HCT116 (cell line): Measurements from ENCODE around the gene RPTOR. TPM values are rescaled to one million over a fixed set of nuclear protein-coding genes. Genes with fewer than 3 reads are reported as not detected.

ENCODE experiments used
- ATAC-seq: fragments of 200-7000 bp; cut with Tn5 transposase; 2 replicates; pipeline ENCODE4 v1.9.1; 2020; ENCODE audit warnings: mild to moderate bottlenecking, moderate library complexity
- BruUV-seq: library from RNA; stranded (reverse); fragments of 400-500 nt; replicated peaks from 2 replicates; lab custom pipeline; 2021; lab: Mats Ljungman, UMichigan
- CTCF ChIA-PET: fragments of 300-600 bp; sonication (Branson Sonifier 250); formaldehyde crosslinking; loops from one replicate; lab custom pipeline; 2021; ENCODE audit warnings: antibody characterized with exemption; lab: Charles Lee
- POLR2A ChIA-PET: fragments of 300-600, 350-600 bp; sonication (Branson Sonifier 250); formaldehyde crosslinking; loops from one replicate; lab custom pipeline; 2021; ENCODE audit warnings: antibody characterized with exemption; lab: Charles Lee
- RAD21 ChIA-PET, 2 experiments: fragments of 300-600 bp; sonication (Branson Sonifier 250); formaldehyde crosslinking; loops; one replicate each; lab custom pipeline; 2023; ENCODE audit warnings: low total read pairs in 2 of 2; ENCODE audit not compliant: uncharacterized antibody in 2 of 2, unreplicated experiment in 2 of 2, low non-redundant PET in 1 of 2; lab: Charles Lee
- DNase-seq: peaks from one replicate; pipeline ENCODE4 v3.0.0-alpha.2; 2010; ENCODE audit warnings: low read depth, low spot score
- H2AFZ ChIP-seq: fragments of 200-600 bp; shearing (Covaris generic), sonication (generic); 2 replicates; pipeline ENCODE4 v1.6.1; 2017; ENCODE audit warnings: low read depth, mixed run types, mixed read lengths, antibody characterized with exemption, low read length; ENCODE audit not compliant: poor library complexity, severe bottlenecking
- H3K27ac ChIP-seq: 2 replicates; pipeline ENCODE4 v1.5.1; 2012; ENCODE audit warnings: low read depth, low read length
- H3K27me3 ChIP-seq: fragments of 200-600 bp; sonication (generic); 2 replicates; pipeline ENCODE4 v1.6.1; 2016; ENCODE audit warnings: mixed run types, low read length, mixed read lengths; ENCODE audit not compliant: insufficient read depth
- H3K36me3 ChIP-seq, 2 experiments: fragments of 200-500 bp in 1 of 2; fragments of 200-600 bp in 1 of 2; sonication (Bioruptor generic) in 1 of 2; sonication (generic) in 1 of 2; 2 replicates each; pipeline versions ENCODE4 v1.5.1 to v1.6.1; 2014 to 2016; ENCODE audit warnings: low read length in 2 of 2, inconsistent platforms in 1 of 2, mixed read lengths in 1 of 2, mixed run types in 1 of 2; ENCODE audit not compliant: insufficient read depth in 2 of 2, control insufficient read depth in 1 of 2
- H3K4me1 ChIP-seq, 2 experiments: fragments of 200-600 bp in 1 of 2; sonication (generic) in 1 of 2; 2 replicates each; pipeline versions ENCODE4 v1.5.1 to v1.6.1; 2012 to 2017; ENCODE audit warnings: low read length in 2 of 2, inconsistent platforms in 1 of 2, mild to moderate bottlenecking in 1 of 2, mixed read lengths in 1 of 2, mixed run types in 1 of 2, moderate library complexity in 1 of 2; ENCODE audit not compliant: insufficient read depth in 2 of 2, control insufficient read depth in 1 of 2
- H3K4me2 ChIP-seq: fragments of 200-600 bp; sonication (generic); 2 replicates; pipeline ENCODE4 v1.6.1; 2017; ENCODE audit warnings: mixed run types, low read length, mixed read lengths
- H3K4me3 ChIP-seq, 2 experiments: fragments of 200-600 bp in 1 of 2; sonication (generic) in 1 of 2; replicated peaks in 1 of 2; 2 replicates each; pipeline ENCODE4 v1.5.1; 2011 to 2016; ENCODE audit warnings: low read length in 2 of 2, control low read depth in 1 of 2, low read depth in 1 of 2, mild to moderate bottlenecking in 1 of 2, mixed read lengths in 1 of 2, mixed run types in 1 of 2
- H3K79me2 ChIP-seq: fragments of 200-600 bp; sonication (generic); 2 replicates; pipeline ENCODE4 v1.6.1; 2017; ENCODE audit warnings: mild to moderate bottlenecking, mixed run types, low read length, moderate library complexity, mixed read lengths; ENCODE audit not compliant: insufficient read depth
- H3K9ac ChIP-seq: fragments of 200-600 bp; sonication (generic); 2 replicates; pipeline ENCODE4 v1.6.1; 2016; ENCODE audit warnings: low read length, mixed read lengths
- H3K9me2 ChIP-seq: fragments of 200-600 bp; sonication (generic), shearing (Covaris generic); 2 replicates; pipeline ENCODE4 v1.6.1; 2017; ENCODE audit warnings: mixed run types, mild to moderate bottlenecking, moderate library complexity; ENCODE audit not compliant: insufficient read depth
- H3K9me3 ChIP-seq, 2 experiments: fragments of 200-500 bp in 1 of 2; fragments of 200-600 bp in 1 of 2; sonication (Bioruptor generic) in 1 of 2; sonication (generic) in 1 of 2; 2 replicates each; pipeline ENCODE4 v1.6.1; 2014 to 2017; ENCODE audit warnings: low read length in 2 of 2, mixed read lengths in 2 of 2, inconsistent platforms in 1 of 2, low read depth in 1 of 2, mild to moderate bottlenecking in 1 of 2, mixed run types in 1 of 2, moderate library complexity in 1 of 2; ENCODE audit not compliant: control insufficient read depth in 1 of 2, insufficient read depth in 1 of 2
- H4K20me1 ChIP-seq: fragments of 200-600 bp; sonication (generic), shearing (Covaris generic); 2 replicates; pipeline ENCODE4 v1.6.1; 2017; ENCODE audit warnings: mixed run types, mild to moderate bottlenecking, moderate library complexity; ENCODE audit not compliant: insufficient read depth
- CEBPB ChIP-seq: IDR thresholded peaks from 2 replicates; pipeline ENCODE4 v1.6.1; 2012; ENCODE audit warnings: low read depth
- CTCF ChIP-seq, 3 experiments: fragments of 200-600 bp in 1 of 3; sonication (generic) in 1 of 3; IDR thresholded peaks in 2 of 3; conservative IDR thresholded peaks in 1 of 3; 2 replicates each; pipeline ENCODE4 v1.5.1; 2012 to 2017; ENCODE audit warnings: low read depth in 2 of 3, low read length in 2 of 3, antibody characterized with exemption in 1 of 3, borderline replicate concordance in 1 of 3, control low read depth in 1 of 3, mild to moderate bottlenecking in 1 of 3, mixed read lengths in 1 of 3, mixed run types in 1 of 3, moderate library complexity in 1 of 3; ENCODE audit not compliant: insufficient read depth in 1 of 3
- EZH2phosphoT487 ChIP-seq: fragments of 200-600 bp; IDR thresholded peaks from 2 replicates; pipeline ENCODE4 v1.6.1; 2018; ENCODE audit warnings: antibody characterized with exemption, borderline replicate concordance
- FOSL1 ChIP-seq: IDR thresholded peaks from 2 replicates; pipeline ENCODE4 v1.6.1; 2012; ENCODE audit warnings: low read depth
- JUND ChIP-seq: IDR thresholded peaks from 2 replicates; pipeline ENCODE4 v1.6.1; 2012
- MAX ChIP-seq: IDR thresholded peaks from 2 replicates; pipeline ENCODE4 v1.6.1; 2012
- POLR2A ChIP-seq: IDR thresholded peaks from 2 replicates; pipeline ENCODE4 v1.7.0; 2011; ENCODE audit warnings: borderline replicate concordance; ENCODE audit not compliant: insufficient read depth, insufficient read length; ENCODE audit errors: extremely low read depth
- RAD21 ChIP-seq: IDR thresholded peaks from 2 replicates; pipeline ENCODE4 v1.6.1; 2012; ENCODE audit warnings: low read depth, mild to moderate bottlenecking
- REST ChIP-seq: IDR thresholded peaks from 2 replicates; pipeline ENCODE4 v1.6.1; 2012; ENCODE audit warnings: low read depth
- SIN3A ChIP-seq: IDR thresholded peaks from 2 replicates; pipeline ENCODE4 v1.6.1; 2012; ENCODE audit warnings: low read depth
- SP1 ChIP-seq: IDR thresholded peaks from 2 replicates; pipeline ENCODE4 v1.6.1; 2012; ENCODE audit warnings: low read depth
- SRF ChIP-seq: IDR thresholded peaks from 2 replicates; pipeline ENCODE4 v1.6.1; 2012; ENCODE audit warnings: low read depth
- intact Hi-C: fragments of 100-400 bp; cut with micrococcal nuclease; formaldehyde crosslinking; loops from 2 replicates; pipeline ENCODE4 v1.10.0; 2022
- total RNA-seq: library from RNA; stranded (reverse); gene quantifications from one replicate; pipeline ENCODE4 v1.2.1, GENCODE V29; 2021; ENCODE audit not compliant: unreplicated experiment

RPTOR gene
- total RNA-seq, 1 experiment from 2014 or later = 69.5 TPM

- no peaks in the 10 kb centered on the region for H3K4me1 ChIP-seq
- H3K27ac ChIP-seq = no peak overlapping the region
- no peaks in the 10 kb centered on the region for H3K79me2 ChIP-seq
- H3K4me2 ChIP-seq = no peak overlapping the region
- DNase-seq (no peak), ATAC-seq (0 out of 2 replicates have a peak, but pooled peaks have one; percentile 17)
- no peak overlapping the region for H3K4me3 ChIP-seq
- ChIA-PET RAD21 (no interaction called here), POLR2A (no interaction called here), CTCF (no interaction called here)
- no peak overlapping the region for H3K9ac ChIP-seq
- H3K36me3 ChIP-seq = peaks cover 0 to 15% of the 10 kb centered on the region in 2 experiments; a peak in 2 of 4 replicates
- no peak overlapping the region for H2AFZ ChIP-seq
- no TSS peak for BruUV-seq
- H3K9me2 ChIP-seq = no peaks in the 10 kb centered on the region
- TF ChIP-seq REST = no peak
- TF ChIP-seq, all 23 proteins: peak for 0
- intact Hi-C loops = no loop called here
- Histone ChIP-seq H4K20me1 (no peaks in the 10 kb centered on the region), H3K9me3 (no peaks in the 10 kb centered on the region), H3K27me3 (no peaks in the 10 kb centered on the region)
Measured at GRCh38 chr17:80742581-80743180, 198.0 kb downstream of the RPTOR start.

GRCh38 chr17:80743181-80743771 lies 198.6 kb downstream of the RPTOR start:
- BruUV-seq = no TSS peak
- ChIA-PET RAD21 (no interaction called here), POLR2A (no interaction called here), CTCF (no interaction called here)
- Histone ChIP-seq H3K27me3 (no peaks in the 10 kb centered on the region), H4K20me1 (no peaks in the 10 kb centered on the region), H3K4me2 (no peak overlapping the region), H3K27ac (no peak overlapping the region), H3K36me3 (peaks cover 0 to 15% of the 10 kb centered on the region in 2 experiments; a peak in 2 of 4 replicates), H3K4me1 (no peaks in the 10 kb centered on the region), H3K4me3 (no peak overlapping the region), H3K9ac (no peak overlapping the region), H3K9me3 (no peaks in the 10 kb centered on the region), H3K79me2 (no peaks in the 10 kb centered on the region), H2AFZ (no peak overlapping the region), H3K9me2 (no peaks in the 10 kb centered on the region)
- ATAC-seq (no peak), DNase-seq (no peak)
- intact Hi-C loops = no loop called here
- TF ChIP-seq SRF (no peak), RAD21 (no peak), FOSL1 (no peak), CTCF (IDR thresholded peaks at IDR 0.05 in 2 of 3, conservative IDR thresholded peaks at IDR 0.05 in 1 of 3; ENCODE audit: borderline replicate concordance in 1 of 3, insufficient read depth in 1 of 3, low read depth in 2 of 3, low read length in 2 of 3) (no peak), SP1 (no peak), SIN3A (no peak), MAX (no peak), JUND (no peak), EZH2phosphoT487 (no peak), POLR2A (no peak), CEBPB (no peak)
